ENCODE measurements around the gene ZNF236.

- TF ChIP-seq POLR2A (IDR thresholded peaks at IDR 0.05) (no peak), CTCF (IDR thresholded peaks at IDR 0.05) (no peak)
Observed at GRCh38 chr18:76974386-76974785, 152.0 kb downstream of the ZNF236 start.
